GM23338 (cell line): ENCODE data around the gene TECTA.

ENCODE experiments used
- CREB1 ChIP-seq: fragments of 250-450 bp; sonication (Bioruptor Pico); IDR thresholded peaks from 2 replicates; pipeline ENCODE4 v1.5.0; 2020; ENCODE audit warnings: low read depth, mild to moderate bottlenecking, moderate library complexity
- EZH2 ChIP-seq: fragments of 200-600 bp; sonication (generic); IDR thresholded peaks from one replicate; pipeline ENCODE4 v1.8.0; 2017; ENCODE audit warnings: antibody characterized with exemption, mild to moderate bottlenecking, low read depth; ENCODE audit not compliant: unreplicated experiment
- EZH2phosphoT487 ChIP-seq: fragments of 200-600 bp; sonication (generic); IDR thresholded peaks from one replicate; pipeline ENCODE4 v1.8.1; 2018; ENCODE audit warnings: antibody characterized with exemption; ENCODE audit not compliant: unreplicated experiment
- JUNB ChIP-seq: IDR thresholded peaks from one replicate; pipeline ENCODE4 v1.6.1; 2016; ENCODE audit warnings: antibody characterized with exemption; ENCODE audit not compliant: unreplicated experiment
- NANOG ChIP-seq: IDR thresholded peaks from 2 replicates; pipeline ENCODE4 v1.6.1; 2016; ENCODE audit warnings: antibody characterized with exemption, borderline replicate concordance
- POLR2AphosphoS5 ChIP-seq: IDR thresholded peaks from 2 replicates; pipeline ENCODE4 v1.6.1; 2016; ENCODE audit warnings: antibody characterized with exemption, low read depth
- REST ChIP-seq: IDR thresholded peaks from one replicate; pipeline ENCODE4 v1.6.1; 2018; ENCODE audit warnings: antibody characterized with exemption; ENCODE audit not compliant: unreplicated experiment
- STAT1 ChIP-seq: IDR thresholded peaks from one replicate; pipeline ENCODE4 v1.6.1; 2016; ENCODE audit warnings: antibody characterized with exemption; ENCODE audit not compliant: unreplicated experiment
- ZNF114 ChIP-seq: fragments of 250-450 bp; sonication (Bioruptor Pico); IDR thresholded peaks from 2 replicates; pipeline ENCODE4 v1.5.0; 2020; ENCODE audit warnings: mild to moderate bottlenecking, moderate library complexity
- ZNF331 ChIP-seq: fragments of 250-450 bp; sonication (Bioruptor Pico); IDR thresholded peaks from 2 replicates; pipeline ENCODE4 v1.5.0; 2020; ENCODE audit warnings: low read depth, mild to moderate bottlenecking, moderate library complexity
- ZNF462 ChIP-seq: fragments of 250-450 bp; sonication (Bioruptor Pico); IDR thresholded peaks from 2 replicates; pipeline ENCODE4 v1.5.0; 2020; ENCODE audit warnings: mild to moderate bottlenecking, moderate library complexity
- TF ChIP-seq, protein P1 (sequence below), 2 experiments: fragments of 200-600 bp in 1 of 2; sonication (generic) in 1 of 2; conservative IDR thresholded peaks; 2 replicates each; pipeline versions ENCODE4 v1.5.1 to v1.6.1; 2016 to 2017; ENCODE audit warnings: antibody characterized with exemption in 2 of 2, low read depth in 2 of 2, mild to moderate bottlenecking in 2 of 2, moderate library complexity in 1 of 2
- TF ChIP-seq, protein P2 (sequence below): IDR thresholded peaks from 2 replicates; pipeline ENCODE4 v1.6.1; 2016; ENCODE audit warnings: antibody characterized with exemption

GRCh38 chr11:121055076-121055475 is 46.0 kb upstream of the TECTA start:
- TF ChIP-seq, protein P1, sequence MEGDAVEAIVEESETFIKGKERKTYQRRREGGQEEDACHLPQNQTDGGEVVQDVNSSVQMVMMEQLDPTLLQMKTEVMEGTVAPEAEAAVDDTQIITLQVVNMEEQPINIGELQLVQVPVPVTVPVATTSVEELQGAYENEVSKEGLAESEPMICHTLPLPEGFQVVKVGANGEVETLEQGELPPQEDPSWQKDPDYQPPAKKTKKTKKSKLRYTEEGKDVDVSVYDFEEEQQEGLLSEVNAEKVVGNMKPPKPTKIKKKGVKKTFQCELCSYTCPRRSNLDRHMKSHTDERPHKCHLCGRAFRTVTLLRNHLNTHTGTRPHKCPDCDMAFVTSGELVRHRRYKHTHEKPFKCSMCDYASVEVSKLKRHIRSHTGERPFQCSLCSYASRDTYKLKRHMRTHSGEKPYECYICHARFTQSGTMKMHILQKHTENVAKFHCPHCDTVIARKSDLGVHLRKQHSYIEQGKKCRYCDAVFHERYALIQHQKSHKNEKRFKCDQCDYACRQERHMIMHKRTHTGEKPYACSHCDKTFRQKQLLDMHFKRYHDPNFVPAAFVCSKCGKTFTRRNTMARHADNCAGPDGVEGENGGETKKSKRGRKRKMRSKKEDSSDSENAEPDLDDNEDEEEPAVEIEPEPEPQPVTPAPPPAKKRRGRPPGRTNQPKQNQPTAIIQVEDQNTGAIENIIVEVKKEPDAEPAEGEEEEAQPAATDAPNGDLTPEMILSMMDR (conservative IDR thresholded peaks at IDR 0.05; ENCODE audit: low read depth in 2 of 2): no peak
- TF ChIP-seq CREB1 (no peak), REST (no peak), EZH2phosphoT487 (no peak), EZH2 (no peak), ZNF114 (no peak), POLR2AphosphoS5 (no peak), NANOG (no peak), ZNF462 (CRISPR knock-in tag) (no peak), ZNF331 (no peak), JUNB (no peak), STAT1 (no peak)
- TF ChIP-seq, protein P2, sequence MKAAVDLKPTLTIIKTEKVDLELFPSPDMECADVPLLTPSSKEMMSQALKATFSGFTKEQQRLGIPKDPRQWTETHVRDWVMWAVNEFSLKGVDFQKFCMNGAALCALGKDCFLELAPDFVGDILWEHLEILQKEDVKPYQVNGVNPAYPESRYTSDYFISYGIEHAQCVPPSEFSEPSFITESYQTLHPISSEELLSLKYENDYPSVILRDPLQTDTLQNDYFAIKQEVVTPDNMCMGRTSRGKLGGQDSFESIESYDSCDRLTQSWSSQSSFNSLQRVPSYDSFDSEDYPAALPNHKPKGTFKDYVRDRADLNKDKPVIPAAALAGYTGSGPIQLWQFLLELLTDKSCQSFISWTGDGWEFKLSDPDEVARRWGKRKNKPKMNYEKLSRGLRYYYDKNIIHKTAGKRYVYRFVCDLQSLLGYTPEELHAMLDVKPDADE: no peak
